Keratinocyte (primary cell): ENCODE results near the gene ADAMTS7. TPM values are rescaled to one million over a fixed set of nuclear protein-coding genes. Genes with fewer than 3 reads are reported as not detected.

Source experiments
- DNase-seq: peaks from one replicate; pipeline ENCODE4 v3.0.0-alpha.2; 2011; ENCODE audit warnings: low read depth, missing footprints, low spot score
- FAIRE-seq: peaks from 2 replicates; lab custom pipeline; 2011; peaks lifted over from hg19 to GRCh38; lab: Jason Lieb, UNC
- H2AFZ ChIP-seq: 2 replicates; pipeline ENCODE4 v1.6.0; 2012; ENCODE audit warnings: low read length, control low read depth, inconsistent platforms; ENCODE audit not compliant: control insufficient read depth
- H3K27ac ChIP-seq: 2 replicates; pipeline ENCODE4 v1.5.1; 2011; ENCODE audit warnings: low read length; ENCODE audit not compliant: control insufficient read depth, insufficient read depth
- H3K27me3 ChIP-seq: 3 replicates; pipeline ENCODE4 v1.6.0; 2011; ENCODE audit warnings: low read length; ENCODE audit not compliant: control insufficient read depth, insufficient read depth; ENCODE audit errors: extremely low read depth
- H3K36me3 ChIP-seq, 2 experiments: 2 replicates in 1 of 2; 3 replicates in 1 of 2; pipeline ENCODE4 v1.5.1; 2011; ENCODE audit warnings: low read length in 2 of 2, mild to moderate bottlenecking in 1 of 2; ENCODE audit not compliant: control insufficient read depth in 2 of 2, insufficient read depth in 2 of 2; ENCODE audit errors: extremely low read depth in 1 of 2
- H3K4me1 ChIP-seq: 3 replicates; pipeline ENCODE4 v1.5.1; 2011; ENCODE audit warnings: low read length; ENCODE audit not compliant: control insufficient read depth, insufficient read depth; ENCODE audit errors: extremely low read depth
- H3K4me2 ChIP-seq: 3 replicates; pipeline ENCODE4 v1.6.0; 2011; ENCODE audit warnings: low read depth, low read length; ENCODE audit not compliant: control insufficient read depth, insufficient read depth; ENCODE audit errors: extremely low read depth
- H3K4me3 ChIP-seq, 3 experiments: fragments of 200-600 bp in 1 of 3; sonication (generic) in 1 of 3; 2 replicates in 2 of 3; 3 replicates in 1 of 3; pipeline ENCODE4 v1.5.1; 2011 to 2016; ENCODE audit warnings: low read length in 3 of 3, mild to moderate bottlenecking in 3 of 3, control low read depth in 2 of 3, inconsistent platforms in 1 of 3, low read depth in 1 of 3, mixed read lengths in 1 of 3, mixed run types in 1 of 3, moderate library complexity in 1 of 3; ENCODE audit not compliant: control insufficient read depth in 2 of 3, insufficient read depth in 2 of 3; ENCODE audit errors: extremely low read depth in 1 of 3
- H3K79me2 ChIP-seq: 2 replicates; pipeline ENCODE4 v1.6.0; 2012; ENCODE audit warnings: low read length; ENCODE audit not compliant: control insufficient read depth, insufficient read depth
- H3K9ac ChIP-seq: 3 replicates; pipeline ENCODE4 v1.6.0; 2011; ENCODE audit warnings: low read length; ENCODE audit not compliant: control insufficient read depth, insufficient read depth; ENCODE audit errors: extremely low read depth
- H3K9me1 ChIP-seq: 3 replicates; pipeline ENCODE4 v1.6.0; 2011; ENCODE audit warnings: low read length; ENCODE audit not compliant: control insufficient read depth, insufficient read depth; ENCODE audit errors: extremely low read depth
- H3K9me3 ChIP-seq: 2 replicates; pipeline ENCODE4 v1.5.1; 2012; ENCODE audit warnings: low read depth, low read length; ENCODE audit not compliant: control insufficient read depth
- H4K20me1 ChIP-seq: 3 replicates; pipeline ENCODE4 v1.6.0; 2011; ENCODE audit warnings: low read length; ENCODE audit not compliant: control insufficient read depth, insufficient read depth; ENCODE audit errors: extremely low read depth
- CTCF ChIP-seq, 3 experiments: IDR thresholded peaks in 1 of 3; conservative IDR thresholded peaks in 1 of 3; optimal IDR thresholded peaks in 1 of 3; 2 replicates in 2 of 3; 3 replicates in 1 of 3; pipeline versions ENCODE3 to v1.5.1; 2011; ENCODE audit warnings: low read length in 3 of 3, mild to moderate bottlenecking in 3 of 3, moderate library complexity in 2 of 3, control low read depth in 1 of 3, inconsistent platforms in 1 of 3; ENCODE audit not compliant: insufficient read depth in 2 of 3; ENCODE audit errors: extremely low read depth in 1 of 3
- EZH2 ChIP-seq: IDR thresholded peaks from one replicate; pipeline ENCODE4 v1.6.1; 2012; ENCODE audit warnings: inconsistent platforms, mild to moderate bottlenecking, low read length, moderate library complexity
- dilution Hi-C: fragments of 300-500 bp; cut with MboI; formaldehyde crosslinking; loops from one replicate; pipeline ENCODE4 v1.7.0; 2020; ENCODE audit warnings: low sequenced_read_pairs; ENCODE audit not compliant: extremely low pct_ligation_motif_present
- polyA plus RNA-seq, 5 experiments: library from polyadenylated mRNA; depleted of rRNA in 3 of 5; stranded (reverse) in 3 of 5; stranded (forward) in 1 of 5; unstranded in 1 of 5; fragments of >200 nt; gene quantifications; 1 replicate in 1 of 5; 2 replicates in 3 of 5; 3 replicates in 1 of 5; pipeline versions ENCODE4 v1.2.1 to v1.2.3, GENCODE V29; 2011 to 2012; ENCODE audit warnings: missing spikeins in 2 of 5, low read depth in 1 of 5, low replicate concordance in 1 of 5

The ADAMTS7 gene
- polyA plus RNA-seq, 1 donor (not counting 4 experiments of a cell fraction or from before 2014, with no cell fraction given) = 0.13 TPM

GRCh38 chr15:78828920-78829319 is 17.7 kb upstream of the ADAMTS7 start:
- DNase-seq (no peak), FAIRE-seq (no peak)
- Histone ChIP-seq H3K4me3 (no peak overlapping the region), H3K4me2 (no peak overlapping the region), H3K27me3 (peaks cover 19% of the 10 kb centered on the region), H2AFZ (no peak overlapping the region), H4K20me1 (no peaks in the 10 kb centered on the region), H3K79me2 (no peaks in the 10 kb centered on the region), H3K9me3 (no peaks in the 10 kb centered on the region), H3K36me3 (no peaks in the 10 kb centered on the region), H3K9ac (no peak overlapping the region), H3K9me1 (no peaks in the 10 kb centered on the region), H3K4me1 (no peaks in the 10 kb centered on the region), H3K27ac (no peak overlapping the region)
- no peak for TF ChIP-seq EZH2
- TF ChIP-seq CTCF (optimal IDR thresholded peaks at IDR 0.05 in 1 of 3, IDR thresholded peaks at IDR 0.05 in 1 of 3, conservative IDR thresholded peaks at IDR 0.05 in 1 of 3; ENCODE audit: extremely low read depth in 1 of 3, insufficient read depth in 2 of 3, low read length in 3 of 3) = no peak
- dilution Hi-C loops = no loop called here

- no peaks in the 10 kb centered on the region for H3K4me1 ChIP-seq
- DNase-seq = no peak
- H3K27ac ChIP-seq = no peak overlapping the region
- no peaks in the 10 kb centered on the region for H3K9me1 ChIP-seq
- H2AFZ ChIP-seq = no peak overlapping the region
- no peaks in the 10 kb centered on the region for H3K79me2 ChIP-seq
- no peak for TF ChIP-seq CTCF (optimal IDR thresholded peaks at IDR 0.05 in 1 of 3, IDR thresholded peaks at IDR 0.05 in 1 of 3, conservative IDR thresholded peaks at IDR 0.05 in 1 of 3; ENCODE audit: extremely low read depth in 1 of 3, insufficient read depth in 2 of 3, low read length in 3 of 3)
- TF ChIP-seq EZH2 = no peak
- no peaks in the 10 kb centered on the region for H3K9me3 ChIP-seq
- no peaks in the 10 kb centered on the region for H3K27me3 ChIP-seq
- no peaks in the 10 kb centered on the region for H3K36me3 ChIP-seq
- no peak for FAIRE-seq
- H3K4me2 ChIP-seq = no peak overlapping the region
- H4K20me1 ChIP-seq = no peaks in the 10 kb centered on the region
- dilution Hi-C loops = no loop called here
- no peak overlapping the region for H3K9ac ChIP-seq
- H3K4me3 ChIP-seq = no peak overlapping the region
Measured at GRCh38 chr15:78822514-78822913, 11.2 kb upstream of the ADAMTS7 start.
